AG08396 (cell line): ENCODE measurements around the gene HNRNPU.
"Not testable (repeated sequence)": the region's sequence is repeated elsewhere in the genome, so short reads cannot be mapped to it uniquely, and the experiment has no call there.

ENCODE experiments used
- DNase-seq: peaks from one replicate; pipeline ENCODE4 v3.0.0; 2012; ENCODE audit warnings: low spot score, mixed read lengths

HNRNPU gene

DNA sequence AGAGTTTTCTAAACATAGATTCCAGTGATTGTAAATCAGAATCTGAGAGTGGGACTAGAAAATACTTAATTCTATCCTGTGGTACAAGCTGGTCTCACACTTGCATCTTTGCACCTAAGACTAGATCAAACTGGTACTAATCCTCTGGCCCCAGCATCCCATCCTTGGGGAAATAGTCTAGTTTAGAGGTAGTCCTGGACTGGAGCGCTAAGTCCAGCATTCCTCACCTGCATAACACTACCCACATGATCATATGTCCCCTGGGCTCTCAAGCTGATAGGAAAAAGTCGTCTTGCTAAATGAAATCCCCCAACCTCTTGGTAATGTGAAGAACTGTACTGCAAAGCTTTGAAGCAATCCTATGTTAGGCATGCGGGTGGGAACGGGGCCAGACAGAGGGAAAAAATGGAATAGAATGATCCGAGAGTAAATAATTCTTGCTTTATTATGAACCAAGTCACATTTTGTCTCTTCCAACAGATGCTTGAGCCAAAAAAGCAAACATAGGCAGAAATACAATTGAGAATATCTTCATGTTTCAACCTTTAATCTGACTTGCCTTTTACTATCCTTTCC lies 24.0 kb downstream of the HNRNPU start:
- DNase-seq, result no peak

DNA sequence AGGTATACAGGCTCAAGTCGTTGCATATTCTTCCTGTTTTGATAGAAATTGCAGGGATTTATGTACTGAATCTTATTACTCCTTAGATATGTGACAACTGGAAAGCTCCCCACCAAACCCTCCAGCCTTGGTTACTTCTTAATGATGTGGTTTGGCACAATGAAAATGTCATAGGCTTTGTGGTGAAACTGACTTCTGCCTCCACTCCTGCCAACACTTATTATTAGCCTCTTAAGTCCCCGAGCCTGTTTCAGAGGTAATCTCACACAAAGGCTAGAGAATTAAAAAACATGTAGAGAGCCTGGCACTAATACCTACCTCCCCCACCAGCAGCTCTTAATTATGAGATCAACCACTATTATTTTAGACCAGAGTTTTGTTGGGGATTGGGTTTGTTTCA lies 24.7 kb downstream of the HNRNPU start:
- DNase-seq, result no peak

DNA sequence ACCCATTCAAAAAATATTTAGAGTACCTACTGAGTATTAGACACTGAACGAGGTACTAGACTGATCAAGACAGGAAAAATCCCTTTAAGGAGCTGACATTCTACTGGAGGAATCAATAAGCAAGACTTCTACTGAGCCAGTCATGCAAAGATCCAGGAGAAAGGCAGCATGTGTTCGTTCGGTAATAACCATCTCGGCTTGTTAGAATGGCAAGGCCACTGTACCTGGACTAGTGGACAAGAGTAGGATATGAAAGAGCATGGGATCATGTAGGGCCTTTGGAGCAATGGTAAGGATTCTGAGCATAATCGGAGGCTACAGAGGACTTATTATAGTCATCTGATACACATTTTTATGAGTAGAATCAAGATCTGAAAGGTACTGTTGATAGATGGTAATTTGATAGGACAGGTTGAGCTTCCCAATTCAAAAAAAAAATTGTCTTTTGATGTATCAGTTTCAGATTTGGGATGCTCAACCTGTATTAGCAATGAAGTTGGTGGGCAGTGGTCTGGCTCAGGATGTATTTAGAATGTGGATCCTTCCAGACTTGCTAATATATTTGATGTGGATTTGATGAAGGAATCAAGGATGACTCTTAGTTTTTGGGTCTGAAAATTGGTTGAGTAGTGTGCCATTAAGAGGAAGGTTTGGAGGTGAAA lies 26.6 kb downstream of the HNRNPU start:
- DNase-seq, result no peak

GRCh38 chr1:244836584-244836983 lies 27.8 kb downstream of the HNRNPU start:
- no peak for DNase-seq

GRCh38 chr1:244836135-244836521 lies 28.2 kb downstream of the HNRNPU start:
- DNase-seq, result peak; percentile 30

DNA sequence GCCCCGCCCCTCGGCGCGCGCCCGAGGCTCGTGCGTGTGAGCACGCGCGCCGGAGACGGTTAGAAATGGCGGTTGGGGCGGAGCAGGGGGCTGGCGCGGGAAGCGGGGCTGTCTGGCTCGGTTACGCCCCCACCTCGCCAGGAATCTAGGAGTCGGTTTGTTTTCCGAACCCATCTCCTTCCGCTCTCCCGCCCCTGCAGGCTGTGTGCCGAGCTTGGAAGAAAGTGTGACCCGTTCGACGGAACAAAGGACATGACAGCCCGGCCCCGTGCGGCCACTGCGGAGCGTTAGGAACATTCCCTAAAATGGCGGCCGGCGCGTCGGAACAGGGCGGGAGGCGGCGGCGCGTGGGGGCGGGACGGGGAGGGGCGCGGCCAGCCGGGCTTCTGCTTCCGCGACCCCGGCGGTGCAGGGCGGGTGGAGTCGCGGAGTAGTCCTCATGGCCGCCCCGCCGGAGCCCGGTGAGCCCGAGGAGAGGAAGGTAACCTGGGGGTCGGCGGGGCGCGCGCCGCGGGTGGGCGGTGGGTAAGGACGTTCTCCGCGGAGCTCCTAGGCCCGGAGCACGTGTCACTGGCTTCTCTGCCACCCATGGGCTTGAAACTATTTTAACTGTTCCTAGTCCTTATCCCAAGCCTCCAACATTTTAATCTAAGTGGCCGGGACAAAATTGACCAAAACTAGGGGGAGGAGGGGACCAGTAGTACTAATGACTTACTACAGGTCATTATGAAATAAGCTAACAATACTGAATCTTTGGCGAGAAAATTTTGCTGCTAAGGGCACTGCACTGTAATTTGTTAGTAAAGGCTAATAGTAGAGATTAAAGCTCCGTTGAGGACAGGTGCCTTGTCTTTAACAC lies 28.8 kb downstream of the HNRNPU start, which contains the start of gene COX20:
Gene COX20, plus strand, starts transcription at position 383 of the 859 bp plus-strand sequence. Its CDS starts 57 bp downstream, at position 440.
- peak; percentile 92 for DNase-seq

- peak; percentile 77 for DNase-seq
These were observed 29.6 kb downstream of the HNRNPU start for GRCh38 chr1:244834543-244835275.

DNA sequence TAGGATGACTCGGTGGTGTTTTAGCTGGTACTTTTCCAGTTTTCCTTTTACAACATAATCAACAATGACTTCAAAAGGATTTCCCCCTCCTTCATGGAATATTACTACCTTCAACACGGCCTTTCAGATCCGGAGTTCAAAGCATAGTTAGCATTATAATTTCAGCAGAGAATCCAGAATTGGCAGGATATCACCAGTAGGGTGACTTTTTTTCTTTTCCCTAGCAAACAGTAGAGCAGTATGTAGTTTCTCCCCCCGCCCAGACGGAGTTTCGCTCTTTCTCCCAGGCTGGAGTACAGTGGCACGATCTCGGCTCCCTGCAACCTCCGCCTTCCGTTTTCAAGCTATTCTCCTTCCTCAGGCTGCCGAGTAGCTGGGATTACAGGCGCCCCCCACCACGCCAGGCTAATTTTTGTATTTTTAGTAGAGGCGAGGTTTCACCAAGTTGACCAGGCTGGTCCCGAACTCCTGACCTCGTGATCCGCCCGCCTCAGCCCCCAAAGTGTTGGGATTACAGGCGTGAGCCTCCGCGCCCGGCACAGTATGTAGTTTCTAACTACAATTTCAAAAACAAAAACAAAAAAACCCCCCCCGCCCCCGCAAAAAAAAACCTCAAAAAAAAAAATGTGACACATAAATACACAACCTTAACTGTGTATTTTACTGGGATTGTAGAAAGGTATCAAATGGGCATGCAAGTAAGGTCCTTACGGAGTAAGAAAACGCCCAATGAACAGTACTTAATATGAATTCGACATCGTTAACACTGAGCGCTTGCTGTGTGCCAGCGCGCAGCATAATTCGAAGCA lies 30.4 kb downstream of the HNRNPU start:
- DNase-seq, result peak; percentile 52

DNA sequence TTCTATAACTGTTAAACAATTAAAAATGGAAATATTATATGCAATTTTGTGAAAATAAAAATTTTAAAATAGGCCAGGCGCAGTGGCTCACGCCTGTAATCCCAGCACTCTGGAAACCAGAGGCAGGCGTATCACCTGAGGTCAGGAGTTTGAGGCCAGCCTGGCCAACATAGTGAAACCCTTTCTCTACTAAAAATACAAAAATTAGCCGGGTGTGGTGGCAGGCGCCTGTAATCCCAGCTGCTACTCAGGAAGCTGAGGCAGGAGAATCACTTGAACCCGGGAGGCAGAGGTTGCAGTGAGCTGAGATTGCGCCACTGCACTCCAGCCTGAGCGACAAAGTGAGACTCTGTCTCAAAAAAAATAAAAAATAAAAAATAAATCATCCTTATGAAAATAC lies 31.1 kb downstream of the HNRNPU start:
- not testable (repeated sequence) for DNase-seq

DNA sequence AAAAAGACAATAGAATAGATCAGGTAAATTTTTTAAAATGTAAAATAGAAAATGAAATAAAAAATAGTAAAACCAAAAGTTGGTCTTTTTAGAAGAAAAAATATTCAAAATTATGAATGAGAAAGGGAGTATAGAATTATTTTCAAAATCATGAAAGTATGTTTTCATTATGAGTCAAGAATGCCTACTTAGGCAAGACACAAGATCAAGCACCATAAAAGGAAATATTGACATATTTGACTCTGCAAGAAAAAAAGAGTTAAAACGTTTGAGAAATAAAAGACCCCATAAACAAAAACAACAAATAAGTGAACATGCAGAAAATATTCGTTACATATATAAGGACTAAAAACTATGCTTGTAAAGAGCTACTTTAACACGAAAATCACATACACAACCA lies 33.7 kb downstream of the HNRNPU start:
- DNase-seq, result no peak

GRCh38 chr1:244826712-244827111 lies 37.6 kb downstream of the HNRNPU start:
- no peak for DNase-seq

- no peak for DNase-seq
These were observed 41.5 kb downstream of the HNRNPU start for GRCh38 chr1:244822878-244823277.

DNA sequence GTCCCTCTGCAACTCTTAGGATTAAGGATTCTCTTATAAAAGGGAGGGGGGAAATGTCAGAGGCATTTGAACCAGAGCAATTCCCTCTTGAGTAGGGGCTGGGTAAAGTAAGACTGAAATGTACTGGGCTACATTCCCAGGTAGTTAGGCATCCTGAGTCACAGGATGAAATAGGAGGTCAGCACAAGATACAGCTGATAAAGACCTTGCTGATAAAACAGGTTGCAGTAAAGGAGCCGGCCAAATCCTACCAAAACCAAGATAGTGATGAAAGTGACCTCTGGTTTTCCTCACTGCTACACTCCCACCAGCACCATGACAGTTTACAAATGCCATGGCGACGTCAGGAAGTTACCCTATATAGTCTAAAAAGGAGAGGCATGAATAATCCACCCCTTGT lies 43.2 kb downstream of the HNRNPU start:
- DNase-seq, result no peak

- DNase-seq, result no peak
These were observed 44.2 kb downstream of the HNRNPU start for GRCh38 chr1:244820131-244820530.

DNA sequence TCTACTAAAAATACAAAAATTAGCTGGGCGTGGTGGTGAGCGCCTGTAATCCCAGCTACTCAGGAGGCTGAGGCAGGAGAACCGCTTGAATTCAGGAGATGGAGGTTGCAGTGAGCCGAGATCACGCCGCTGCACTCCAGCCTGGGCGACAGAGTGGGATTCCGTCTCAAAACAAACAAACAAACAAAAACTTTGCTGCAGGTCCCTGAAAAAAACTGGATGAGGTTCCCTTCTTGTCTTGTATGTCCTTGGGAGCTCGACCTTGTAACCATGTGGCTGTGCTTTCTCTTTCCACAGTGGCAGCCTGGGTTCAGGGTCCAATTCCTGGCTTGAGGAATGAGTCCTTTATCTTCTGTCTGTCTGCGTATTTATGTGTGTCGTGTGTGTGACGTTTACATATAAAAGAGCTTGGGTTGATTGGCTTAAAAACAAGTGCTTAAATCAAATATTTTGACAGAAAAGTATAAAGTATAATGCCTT lies 46.9 kb downstream of the HNRNPU start:
- no peak for DNase-seq

- no peak for DNase-seq
These were observed 48.7 kb downstream of the HNRNPU start for GRCh38 chr1:244815600-244816099.

- DNase-seq, result no peak
These were observed 51.0 kb downstream of the HNRNPU start for GRCh38 chr1:244813327-244813726.

- DNase-seq, result no peak
These were observed 54.1 kb downstream of the HNRNPU start for GRCh38 chr1:244810221-244810620.

DNA sequence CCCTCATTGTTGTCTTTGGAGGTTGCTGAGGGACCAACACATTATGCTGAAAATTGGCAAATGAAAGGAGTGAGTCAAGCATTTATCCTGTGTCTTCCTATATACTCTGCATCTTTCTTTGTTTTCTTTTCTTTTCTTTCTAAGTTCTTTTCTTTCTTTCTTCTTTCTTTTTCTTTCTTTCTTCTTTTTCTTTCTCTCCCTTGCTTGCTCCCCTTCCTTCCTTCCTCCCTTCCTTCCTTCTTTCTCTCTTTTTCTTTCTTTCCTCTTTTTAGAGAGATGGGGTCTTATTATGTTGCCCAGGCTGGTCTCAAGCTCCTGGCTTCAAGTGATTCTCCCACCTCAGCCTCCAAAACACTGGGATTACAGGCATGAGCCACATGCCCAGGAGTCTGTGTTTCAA lies 57.2 kb downstream of the HNRNPU start:
- no peak for DNase-seq

DNA sequence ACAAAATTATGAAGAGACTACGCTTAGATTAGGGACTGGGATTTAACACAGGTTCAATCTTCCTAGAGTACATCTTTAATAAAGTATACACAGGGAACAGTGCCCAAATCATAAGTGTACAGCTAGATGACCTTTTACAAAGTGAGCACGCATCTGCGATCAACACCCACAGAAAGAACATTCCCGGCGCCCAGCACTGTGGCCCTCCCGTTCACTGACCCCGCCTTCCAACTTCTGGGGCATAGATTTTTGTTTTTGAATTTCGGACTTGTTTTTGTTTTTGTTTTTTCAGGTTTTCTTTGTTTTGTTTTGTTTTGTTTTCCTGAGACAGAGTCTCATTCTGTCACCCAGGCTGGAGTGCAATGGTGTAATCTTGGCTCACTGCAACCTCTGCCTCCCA lies 59.5 kb downstream of the HNRNPU start:
- no peak for DNase-seq
